ENCODE measurements around the gene KRT83.

GRCh38 chr12:52293926-52294325, 27.3 kb downstream of the KRT83 start:
- TF ChIP-seq EZH2 (IDR thresholded peaks at IDR 0.05) (no peak), POLR2AphosphoS5 (IDR thresholded peaks at IDR 0.05; ENCODE audit: borderline replicate concordance, low read depth, low read length) (no peak), FOXP2 (optimal IDR thresholded peaks at IDR 0.05; ENCODE audit: control extremely low read depth, extremely low read length, insufficient read depth) (no peak)
